ENCODE data around the gene TBPL1. TPM values are rescaled to one million over a fixed set of nuclear protein-coding genes. Genes with fewer than 3 reads are reported as not detected.

Gene TBPL1
- total RNA-seq, 1 donor from 2014 or later, result 40.0 TPM

GRCh38 chr6:134029495-134030455, 76.8 kb downstream of the TBPL1 start:
- no peak overlapping the region for H3K4me3 Mint-ChIP-seq (ENCODE audit: unreplicated experiment)
- no peak overlapping the region for H3K27ac Mint-ChIP-seq (ENCODE audit: unreplicated experiment)
- DNase-seq (ENCODE audit: low spot score), result no peak
- H3K4me1 Mint-ChIP-seq (ENCODE audit: unreplicated experiment), result peaks cover 21% of the 10 kb centered on the region
- TF ChIP-seq CTCF (IDR thresholded peaks at IDR 0.05; ENCODE audit: unreplicated experiment), result no peak
- H3K9me3 Mint-ChIP-seq (ENCODE audit: unreplicated experiment), result no peaks in the 10 kb centered on the region
- peaks cover 2% of the 10 kb centered on the region for H3K27me3 Mint-ChIP-seq (ENCODE audit: unreplicated experiment)
- no peaks in the 10 kb centered on the region for H3K36me3 Mint-ChIP-seq (ENCODE audit: low read depth, unreplicated experiment)

- Mint-ChIP-seq H3K27ac (ENCODE audit: unreplicated experiment) (no peak overlapping the region), H3K9me3 (ENCODE audit: unreplicated experiment) (no peaks in the 10 kb centered on the region), H3K4me3 (ENCODE audit: unreplicated experiment) (no peak overlapping the region), H3K27me3 (ENCODE audit: unreplicated experiment) (peaks cover 2% of the 10 kb centered on the region), H3K4me1 (ENCODE audit: unreplicated experiment) (peaks cover 21% of the 10 kb centered on the region), H3K36me3 (ENCODE audit: low read depth, unreplicated experiment) (no peaks in the 10 kb centered on the region)
- no peak for DNase-seq (ENCODE audit: low spot score)
- no peak for TF ChIP-seq CTCF (IDR thresholded peaks at IDR 0.05; ENCODE audit: unreplicated experiment)
Measured at GRCh38 chr6:134031696-134032255, 78.8 kb downstream of the TBPL1 start.

- no peaks in the 10 kb centered on the region for H3K9me3 Mint-ChIP-seq (ENCODE audit: unreplicated experiment)
- H3K27ac Mint-ChIP-seq (ENCODE audit: unreplicated experiment), result no peak overlapping the region
- TF ChIP-seq CTCF (IDR thresholded peaks at IDR 0.05; ENCODE audit: unreplicated experiment), result no peak
- DNase-seq (ENCODE audit: low spot score), result no peak
- H3K36me3 Mint-ChIP-seq (ENCODE audit: low read depth, unreplicated experiment), result no peaks in the 10 kb centered on the region
- peaks cover 17% of the 10 kb centered on the region for H3K4me1 Mint-ChIP-seq (ENCODE audit: unreplicated experiment)
- peaks cover under 1% of the 10 kb centered on the region for H3K27me3 Mint-ChIP-seq (ENCODE audit: unreplicated experiment)
- H3K4me3 Mint-ChIP-seq (ENCODE audit: unreplicated experiment), result no peak overlapping the region
Measured at GRCh38 chr6:134034478-134034877, 81.5 kb downstream of the TBPL1 start.

- H3K4me3 Mint-ChIP-seq (ENCODE audit: unreplicated experiment), result no peak overlapping the region
- DNase-seq (ENCODE audit: low spot score), result no peak
- peaks cover 10% of the 10 kb centered on the region for H3K4me1 Mint-ChIP-seq (ENCODE audit: unreplicated experiment)
- no peaks in the 10 kb centered on the region for H3K9me3 Mint-ChIP-seq (ENCODE audit: unreplicated experiment)
- no peaks in the 10 kb centered on the region for H3K27me3 Mint-ChIP-seq (ENCODE audit: unreplicated experiment)
- H3K36me3 Mint-ChIP-seq (ENCODE audit: low read depth, unreplicated experiment), result no peaks in the 10 kb centered on the region
- no peak for TF ChIP-seq CTCF (IDR thresholded peaks at IDR 0.05; ENCODE audit: unreplicated experiment)
- no peak overlapping the region for H3K27ac Mint-ChIP-seq (ENCODE audit: unreplicated experiment)
Measured at GRCh38 chr6:134034961-134035822, 82.2 kb downstream of the TBPL1 start.

Measured in endothelial cell (in vitro differentiated cells).